CD14-positive monocyte (primary cell): Measurements from ENCODE around the gene CCDC121. TPM values are rescaled to one million over a fixed set of nuclear protein-coding genes. Genes with fewer than 3 reads are reported as not detected.

Source experiments
- DNase-seq, 3 donors: peaks; one replicate each; pipeline ENCODE4 v3.0.0-alpha.2; 2011 to 2022
- H2AFZ ChIP-seq: 2 replicates; pipeline ENCODE4 v1.6.0; 2012; ENCODE audit warnings: mild to moderate bottlenecking, low read depth, low read length, inconsistent platforms; ENCODE audit not compliant: insufficient read depth, poor library complexity, severe bottlenecking
- H3K27ac ChIP-seq, 2 donors: 1 replicate in 1 of 2; 2 replicates in 1 of 2; pipeline ENCODE4 v1.5.1; 2012 to 2013; ENCODE audit warnings: low read length in 2 of 2, control low read depth in 1 of 2, inconsistent platforms in 1 of 2, low read depth in 1 of 2, mild to moderate bottlenecking in 1 of 2
- H3K27me3 ChIP-seq, 2 donors: one replicate each; pipeline versions ENCODE4 v1.6.0 to v1.6.1; 2011 to 2013; ENCODE audit warnings: low read length in 2 of 2; ENCODE audit not compliant: control insufficient read depth in 2 of 2, insufficient read depth in 2 of 2
- H3K36me3 ChIP-seq, 2 donors: replicated peaks in 1 of 2; 1 replicate in 1 of 2; 2 replicates in 1 of 2; pipeline versions ENCODE4 v1.5.1 to v1.6.1; 2012 to 2013; ENCODE audit warnings: low read length in 2 of 2, control low read depth in 1 of 2, inconsistent platforms in 1 of 2, mild to moderate bottlenecking in 1 of 2; ENCODE audit not compliant: insufficient read depth in 2 of 2, control insufficient read depth in 1 of 2
- H3K4me1 ChIP-seq, 2 donors: 1 replicate in 1 of 2; 2 replicates in 1 of 2; pipeline versions ENCODE4 v1.5.1 to v1.6.1; 2012 to 2013; ENCODE audit warnings: low read length in 2 of 2, control low read depth in 1 of 2, inconsistent platforms in 1 of 2, mild to moderate bottlenecking in 1 of 2, moderate library complexity in 1 of 2; ENCODE audit not compliant: insufficient read depth in 2 of 2, control insufficient read depth in 1 of 2
- H3K4me2 ChIP-seq: replicated peaks from 2 replicates; pipeline ENCODE3; 2012; ENCODE audit warnings: low read length, moderate library complexity, mild to moderate bottlenecking; ENCODE audit not compliant: poor library complexity, severe bottlenecking; ENCODE audit errors: extremely low read depth
- H3K4me3 ChIP-seq, 3 experiments: fragments of 200-600 bp in 1 of 3; sonication (generic) in 1 of 3; replicated peaks in 1 of 3; 1 replicate in 2 of 3; 2 replicates in 1 of 3; pipeline ENCODE4 v1.5.1; 2011 to 2013; ENCODE audit warnings: low read length in 3 of 3, mild to moderate bottlenecking in 3 of 3, control low read depth in 2 of 3, low read depth in 2 of 3, inconsistent platforms in 1 of 3, moderate library complexity in 1 of 3
- H3K79me2 ChIP-seq: 2 replicates; pipeline ENCODE4 v1.6.0; 2012; ENCODE audit warnings: mild to moderate bottlenecking, control low read depth, inconsistent platforms, low read length, moderate library complexity; ENCODE audit not compliant: insufficient read depth
- H3K9ac ChIP-seq: 2 replicates; pipeline ENCODE4 v1.6.0; 2017; ENCODE audit warnings: low read length, mild to moderate bottlenecking; ENCODE audit not compliant: insufficient read depth, poor library complexity, severe bottlenecking
- H3K9me3 ChIP-seq, 2 donors: replicated peaks in 1 of 2; 1 replicate in 1 of 2; 2 replicates in 1 of 2; pipeline versions ENCODE4 v1.5.1 to v1.6.1; 2012 to 2013; ENCODE audit warnings: low read length in 2 of 2, control low read depth in 1 of 2; ENCODE audit not compliant: control insufficient read depth in 1 of 2, insufficient read depth in 1 of 2
- H4K20me1 ChIP-seq: 2 replicates; pipeline ENCODE4 v1.6.0; 2012; ENCODE audit warnings: mild to moderate bottlenecking, low read length, control low read depth, moderate library complexity; ENCODE audit not compliant: insufficient read depth
- H3K27ac Mint-ChIP-seq, 7 donors: one replicate each; pipeline ENCODE4 v1.8.0; 2020; ENCODE audit warnings: mild to moderate bottlenecking in 7 of 7, mixed read lengths in 7 of 7, moderate library complexity in 6 of 7, inconsistent platforms in 2 of 7
- H3K27me3 Mint-ChIP-seq, 3 donors: one replicate each; pipeline ENCODE4 v1.8.0; 2021 to 2022; ENCODE audit warnings: low read depth in 3 of 3, mild to moderate bottlenecking in 3 of 3, mixed read lengths in 3 of 3, moderate library complexity in 3 of 3, inconsistent platforms in 1 of 3
- H3K36me3 Mint-ChIP-seq, 2 donors: one replicate each; pipeline ENCODE4 v1.8.0; 2020; ENCODE audit warnings: mixed read lengths in 2 of 2, inconsistent platforms in 1 of 2, mild to moderate bottlenecking in 1 of 2
- H3K4me1 Mint-ChIP-seq: one replicate; pipeline ENCODE4 v1.8.0; 2020; ENCODE audit warnings: mild to moderate bottlenecking, mixed read lengths
- H3K4me3 Mint-ChIP-seq, 2 donors: one replicate each; pipeline ENCODE4 v1.8.0; 2020; ENCODE audit warnings: mild to moderate bottlenecking in 2 of 2, mixed read lengths in 2 of 2, moderate library complexity in 1 of 2
- H3K9me3 Mint-ChIP-seq, 7 donors: one replicate each; pipeline ENCODE4 v1.8.0; 2020 to 2022; ENCODE audit warnings: mixed read lengths in 7 of 7, mild to moderate bottlenecking in 6 of 7, moderate library complexity in 6 of 7, inconsistent platforms in 2 of 7
- WGBS: methylation state at CpG from one replicate; pipeline ENCODE4 v1.1.5; 2013; ENCODE audit warnings: missing lambda C conversion rate; ENCODE audit not compliant: insufficient coverage; 5-methylcytosine and 5-hydroxymethylcytosine counted together
- intact Hi-C, 2 donors: fragments of 100-400 bp; cut with micrococcal nuclease; formaldehyde crosslinking; loops; one replicate each; pipeline versions ENCODE4 v1.15.0 to v1.15.1; 2023
- polyA plus RNA-seq, 3 donors: library from polyadenylated mRNA; depleted of rRNA in 1 of 3; unstranded in 2 of 3; stranded (reverse) in 1 of 3; fragments of 300-500 nt in 2 of 3; fragments of >200 nt in 1 of 3; fragmentation: Illumina TruSeq in 2 of 3; gene quantifications; 1 replicate in 2 of 3; 2 replicates in 1 of 3; pipeline ENCODE4 v1.2.3, GENCODE V29; 2012 to 2021
- TF ChIP-seq, protein P1 (sequence below): fragments of 200-600 bp; IDR thresholded peaks from one replicate; pipeline ENCODE4 v1.8.0; 2022; ENCODE audit warnings: antibody characterized with exemption, mild to moderate bottlenecking

CCDC121 gene
- polyA plus RNA-seq, 3 donors, result 0.22 to 0.61 (median 0.53) TPM

- H3K4me1 ChIP-seq, result peaks cover 31 to 34% of the 10 kb centered on the region in 2 donors
- no peaks in the 10 kb centered on the region for H3K9me3 Mint-ChIP-seq
These were observed 38.6 kb upstream of the CCDC121 start for GRCh38 chr2:27667446-27667845.

DNA sequence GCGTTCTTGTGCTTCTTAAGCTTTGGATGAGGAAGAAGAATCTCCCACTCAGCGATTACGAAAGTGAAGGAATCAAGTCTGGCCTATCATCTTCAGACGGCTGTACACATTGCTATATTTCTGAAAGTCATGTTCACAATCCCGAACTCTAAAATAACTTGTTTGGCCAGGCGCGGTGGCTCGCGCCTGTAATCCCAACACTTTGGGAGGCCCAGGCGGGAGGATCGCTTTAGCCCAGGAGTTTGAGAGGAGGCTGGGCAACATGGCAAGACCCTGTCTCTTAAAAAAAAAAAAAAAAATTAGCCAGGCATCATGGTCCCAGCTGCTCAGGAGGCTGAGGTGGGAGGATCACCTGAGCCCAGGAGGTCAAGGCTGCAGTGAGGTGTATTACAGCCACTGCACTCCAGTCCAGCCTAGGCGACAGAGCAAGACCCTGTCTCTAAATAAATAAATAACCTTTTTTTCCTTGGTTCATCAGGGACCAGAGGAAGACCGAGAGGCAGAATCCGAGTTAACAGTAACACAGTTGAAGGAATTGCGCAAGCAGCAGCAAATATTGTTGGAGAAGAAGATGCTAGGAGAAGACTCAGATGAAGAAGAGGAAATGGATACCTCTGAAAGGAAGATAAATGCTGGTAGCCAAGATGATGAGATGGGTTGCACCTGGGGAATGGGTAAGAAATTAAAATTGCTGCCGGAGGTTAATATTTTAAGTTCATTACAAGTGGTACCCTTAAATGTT is 36.0 kb upstream of the CCDC121 start:
- Histone ChIP-seq H3K79me2 (peaks cover 43% of the 10 kb centered on the region), H2AFZ (peak overlapping the region; percentile 99), H3K27ac (peak overlapping the region; percentile 80 to 95), H3K9me3 (no peaks in the 10 kb centered on the region), H3K9ac (peak overlapping the region; percentile 75), H3K36me3 (peaks cover 33 to 44% of the 10 kb centered on the region in 2 donors), H4K20me1 (no peaks in the 10 kb centered on the region), H3K4me1 (peaks cover 32 to 36% of the 10 kb centered on the region in 2 donors), H3K4me2 (peak overlapping the region; percentile 96), H3K27me3 (no peaks in the 10 kb centered on the region), H3K4me3 (peak overlapping the region; percentile 72 to 83 (median 82))
- TF ChIP-seq, protein P1, sequence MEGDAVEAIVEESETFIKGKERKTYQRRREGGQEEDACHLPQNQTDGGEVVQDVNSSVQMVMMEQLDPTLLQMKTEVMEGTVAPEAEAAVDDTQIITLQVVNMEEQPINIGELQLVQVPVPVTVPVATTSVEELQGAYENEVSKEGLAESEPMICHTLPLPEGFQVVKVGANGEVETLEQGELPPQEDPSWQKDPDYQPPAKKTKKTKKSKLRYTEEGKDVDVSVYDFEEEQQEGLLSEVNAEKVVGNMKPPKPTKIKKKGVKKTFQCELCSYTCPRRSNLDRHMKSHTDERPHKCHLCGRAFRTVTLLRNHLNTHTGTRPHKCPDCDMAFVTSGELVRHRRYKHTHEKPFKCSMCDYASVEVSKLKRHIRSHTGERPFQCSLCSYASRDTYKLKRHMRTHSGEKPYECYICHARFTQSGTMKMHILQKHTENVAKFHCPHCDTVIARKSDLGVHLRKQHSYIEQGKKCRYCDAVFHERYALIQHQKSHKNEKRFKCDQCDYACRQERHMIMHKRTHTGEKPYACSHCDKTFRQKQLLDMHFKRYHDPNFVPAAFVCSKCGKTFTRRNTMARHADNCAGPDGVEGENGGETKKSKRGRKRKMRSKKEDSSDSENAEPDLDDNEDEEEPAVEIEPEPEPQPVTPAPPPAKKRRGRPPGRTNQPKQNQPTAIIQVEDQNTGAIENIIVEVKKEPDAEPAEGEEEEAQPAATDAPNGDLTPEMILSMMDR, result no peak
- intact Hi-C loops, result no loop called here
- peak in 1 of 3 donors; percentile 21 for DNase-seq
- H3K36me3 Mint-ChIP-seq, result peaks cover 37 to 47% of the 10 kb centered on the region in 2 donors
- WGBS, result 69% methylated on average over 10 of the region's 16 CpGs
- no peaks in the 10 kb centered on the region for H3K9me3 Mint-ChIP-seq
- peaks cover 32% of the 10 kb centered on the region for H3K4me1 Mint-ChIP-seq
- peak overlapping the region; percentile 91 to 100 for H3K4me3 Mint-ChIP-seq
- peak overlapping the region; percentile 98 to 100 (median 99) for H3K27ac Mint-ChIP-seq
- H3K27me3 Mint-ChIP-seq, result no peaks in the 10 kb centered on the region

More at GRCh38 chr2:27667446-27667845, 38.6 kb upstream of the CCDC121 start:
- H3K9ac ChIP-seq, result no peak overlapping the region
- peak overlapping the region; percentile 13 for H3K4me2 ChIP-seq
- peaks cover 37 to 44% of the 10 kb centered on the region in 2 donors for H3K36me3 ChIP-seq
- Mint-ChIP-seq H3K27ac (peak overlapping the region; percentile 77 to 93 (median 87)), H3K36me3 (peaks cover 36 to 52% of the 10 kb centered on the region in 2 donors), H3K4me1 (peaks cover 30% of the 10 kb centered on the region), H3K27me3 (no peaks in the 10 kb centered on the region), H3K4me3 (peak overlapping the region in 1 of 2 donors; percentile 57)
- peak overlapping the region in 1 of 2 donors; percentile 75 for H3K27ac ChIP-seq
- no CpG with 5 or more reads among the region's 1 CpG for WGBS
- no peaks in the 10 kb centered on the region for H3K9me3 ChIP-seq
- no peak overlapping the region for H3K4me3 ChIP-seq
- intact Hi-C loops, result no loop called here
- H3K79me2 ChIP-seq, result peaks cover 40% of the 10 kb centered on the region
- no peak overlapping the region for H2AFZ ChIP-seq
- peak in 2 of 3 donors; percentile 62 to 66 for DNase-seq
- TF ChIP-seq, protein P1, result no peak
- H4K20me1 ChIP-seq, result no peaks in the 10 kb centered on the region
- no peaks in the 10 kb centered on the region for H3K27me3 ChIP-seq
